Heart right ventricle (tissue), 16 donors: ENCODE results near the gene TRIM9. TPM values are rescaled to one million over a fixed set of nuclear protein-coding genes. Genes with fewer than 3 reads are reported as not detected.

Source experiments
- ATAC-seq, 8 donors: fragments of 200-7000 bp; cut with Tn5 transposase; one replicate each; pipeline ENCODE4 v1.9.1; 2020; ENCODE audit warnings: mild to moderate bottlenecking in 8 of 8, moderate library complexity in 8 of 8, moderate number of reproducible peaks in 1 of 8
- DNase-seq, 2 donors: peaks; one replicate each; pipeline ENCODE4 v3.0.0-alpha.2; 2020
- H3K27ac ChIP-seq, 10 donors: fragments of 200-600 bp; sonication (generic) in 2 of 10; one replicate each; pipeline versions ENCODE4 v1.5.0 to v1.8.0; 2020 to 2022; ENCODE audit warnings: mild to moderate bottlenecking in 3 of 10
- H3K27me3 ChIP-seq, 7 donors: fragments of 200-600 bp; one replicate each; pipeline ENCODE4 v1.8.0; 2021 to 2022; ENCODE audit warnings: mild to moderate bottlenecking in 2 of 7
- H3K36me3 ChIP-seq, 9 donors: fragments of 200-600 bp; sonication (generic) in 1 of 9; one replicate each; pipeline versions ENCODE4 v1.5.0 to v1.8.0; 2020 to 2022; ENCODE audit warnings: mild to moderate bottlenecking in 2 of 9
- H3K4me1 ChIP-seq, 9 donors: fragments of 200-600 bp; sonication (generic) in 1 of 9; one replicate each; pipeline versions ENCODE4 v1.5.0 to v1.8.0; 2020 to 2022; ENCODE audit warnings: mild to moderate bottlenecking in 4 of 9
- H3K4me3 ChIP-seq, 10 donors: fragments of 200-600 bp; sonication (generic) in 2 of 10; one replicate each; pipeline versions ENCODE4 v1.5.0 to v1.8.0; 2020 to 2022; ENCODE audit warnings: mild to moderate bottlenecking in 7 of 10, moderate library complexity in 2 of 10
- H3K9me3 ChIP-seq, 11 donors: fragments of 200-600 bp in 10 of 11; sonication (generic) in 2 of 11; one replicate each; pipeline versions ENCODE4 v1.5.0 to v1.8.0; 2013 to 2022; ENCODE audit warnings: mild to moderate bottlenecking in 2 of 11, control low read depth in 1 of 11, moderate library complexity in 1 of 11
- CTCF ChIP-seq, 9 donors: fragments of 200-600 bp; sonication (generic) in 2 of 9; IDR thresholded peaks; one replicate each; pipeline versions ENCODE4 v1.5.0 to v1.8.0; 2021 to 2022; ENCODE audit warnings: antibody characterized with exemption in 9 of 9, mild to moderate bottlenecking in 5 of 9, moderate library complexity in 1 of 9
- WGBS, 2 donors: extraction: QIAGEN DNeasy Blood & Tissue Kit; methylation state at CpG; one replicate each; pipeline ENCODE4 v1.1.7; 2013; ENCODE audit warnings: inconsistent platforms in 1 of 2; 5-methylcytosine and 5-hydroxymethylcytosine counted together
- intact Hi-C, 10 donors: fragments of 100-400 bp; cut with DNase I; formaldehyde crosslinking; loops; one replicate each; pipeline versions ENCODE4 v1.11.1 to v1.14.2; 2022
- polyA plus RNA-seq, 2 donors: library from polyadenylated mRNA; stranded (reverse); fragments of 200-250 nt; gene quantifications; one replicate each; pipeline ENCODE4 v1.2.3, GENCODE V29; 2013
- total RNA-seq, 10 donors: library from RNA; stranded (reverse); fragmentation: NEBNext Ultra II Directional in 3 of 10; extraction: Animal tissue kit (Norgen Biotek cat#: 25700) in 3 of 10; gene quantifications; one replicate each; pipeline versions ENCODE4 v1.2.1 to v1.2.4, GENCODE V29; 2021 to 2023
- donor health status: Arrhythmogenic right ventricular cardiomyopathy.
- donor health status: ischemic (EF 13 %, LVEDD 7.1; RV severe dilation, severe dysfunction).
- donor health status: healthy with polysubstance abuse.
- donor health status: DM: no; HTN: yes; CAD: no.
- donor health status: DM: no; HTN: no; CAD: no.
- donor health status: ischemic (EF 25% LVEDD 6.9; RV normal size, moderate dysfunction).
- donor health status: ischemic (EF 25% LVEDD 5.7; RV mildly dilated, moderate dysfunction).
- donor health status: healthy.
- donor health status: DM: yes; HTN: yes; CAD: no.
- donor health status: Ischemic cardiomyopathy.
- donor health status: ischemic (EF 35%, LVEDD 5.7; RV mildly dilated, moderate dysfunction).
- donor health status: nonischemic (EF 11% LVEDD 7.7; RV severe dilation, severe dysfunction).
- donor health status: DM: yes; HTN: yes; CAD: no.
- donor health status: PGD.
- donor health status: ischemic (EF 29% LVEDD 5.4; RV normal size, mild dysfunction).
- donor health status: nonischemic (EF 23%, LVEDD 6.1; RV moderate dilation, normal function).

TRIM9 gene
- total and polyA plus RNA-seq, 12 donors: 0.33 to 1.3 (median 0.59) TPM

- DNase-seq (no peak), ATAC-seq (no peak)
- TF ChIP-seq CTCF (IDR thresholded peaks at IDR 0.05): no peak
- Histone ChIP-seq H3K27me3 (no peaks in the 10 kb centered on the region), H3K4me1 (peaks cover 0 to 11% (median 3%) of the 10 kb centered on the region in 9 donors), H3K4me3 (no peak overlapping the region), H3K9me3 (no peaks in the 10 kb centered on the region), H3K36me3 (no peaks in the 10 kb centered on the region), H3K27ac (peak overlapping the region in 1 of 10 donors; percentile 3)
- WGBS, 2 donors: 68 to 78% methylated on average over 1 of the region's 1 CpG
- intact Hi-C loops: no loop called here
Observed at GRCh38 chr14:51079085-51079484, 15.8 kb downstream of the TRIM9 start.

GRCh38 chr14:51074701-51075385 lies 20.1 kb downstream of the TRIM9 start:
- H3K27me3 ChIP-seq: no peaks in the 10 kb centered on the region
- no peak for TF ChIP-seq CTCF (IDR thresholded peaks at IDR 0.05)
- DNase-seq (no peak), ATAC-seq (no peak)
- H3K36me3 ChIP-seq: no peaks in the 10 kb centered on the region
- WGBS, 2 donors: 91 to 92% methylated on average over 8 of the region's 8 CpGs
- peaks cover 0 to 6% (median 0%) of the 10 kb centered on the region in 9 donors for H3K4me1 ChIP-seq
- peaks cover 0 to 11% (median 0%) of the 10 kb centered on the region in 11 donors for H3K9me3 ChIP-seq
- H3K27ac ChIP-seq: no peak overlapping the region
- intact Hi-C loops: no loop called here
- H3K4me3 ChIP-seq: no peak overlapping the region

GRCh38 chr14:51073731-51074130 lies 21.2 kb downstream of the TRIM9 start:
- Histone ChIP-seq H3K4me3 (no peak overlapping the region), H3K9me3 (peaks cover 0 to 14% (median 0%) of the 10 kb centered on the region in 11 donors), H3K4me1 (peaks cover 0 to 6% (median 0%) of the 10 kb centered on the region in 9 donors), H3K27ac (no peak overlapping the region), H3K36me3 (no peaks in the 10 kb centered on the region), H3K27me3 (no peaks in the 10 kb centered on the region)
- intact Hi-C loops: no loop called here
- ATAC-seq (peak in 4 of 8 donors; percentile 39 to 55 (median 52)), DNase-seq (no peak)
- no peak for TF ChIP-seq CTCF (IDR thresholded peaks at IDR 0.05)
- WGBS, 2 donors: 52 to 72% methylated on average over 2 of the region's 2 CpGs

GRCh38 chr14:51072976-51073375 lies 21.9 kb downstream of the TRIM9 start:
- no peak for TF ChIP-seq CTCF (IDR thresholded peaks at IDR 0.05)
- DNase-seq (no peak), ATAC-seq (no peak)
- no peaks in the 10 kb centered on the region for H3K36me3 ChIP-seq
- intact Hi-C loops: no loop called here
- H3K27ac ChIP-seq: no peak overlapping the region
- H3K4me3 ChIP-seq: no peak overlapping the region
- H3K27me3 ChIP-seq: no peaks in the 10 kb centered on the region
- H3K4me1 ChIP-seq: peaks cover 0 to 6% (median 0%) of the 10 kb centered on the region in 9 donors
- peaks cover 0 to 14% (median 0%) of the 10 kb centered on the region in 11 donors for H3K9me3 ChIP-seq
